Measurements from ENCODE around the gene C2CD2.

Gene C2CD2

DNA sequence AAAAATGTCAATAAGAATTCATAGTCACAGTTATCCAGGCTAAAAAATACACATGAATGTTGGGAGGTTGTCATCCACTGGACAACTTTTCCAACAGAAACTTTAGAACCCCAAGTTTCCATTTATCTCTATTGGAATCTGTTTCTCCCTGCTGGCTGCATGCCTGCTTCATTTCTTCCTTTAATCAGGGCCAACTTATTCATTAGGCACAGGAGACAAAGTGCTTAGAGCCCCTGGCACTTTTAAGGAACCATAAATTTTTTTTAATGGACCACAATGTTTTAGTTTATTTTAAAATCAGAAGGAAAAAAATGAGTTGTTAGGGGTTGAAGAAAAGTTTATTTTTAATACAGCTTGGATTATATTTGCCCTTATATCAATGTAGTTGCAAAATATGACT is 26.7 kb upstream of the C2CD2 start:
- H3K4me1 Mint-ChIP-seq, result no peaks in the 10 kb centered on the region
- ATAC-seq (no peak), DNase-seq (no peak)
- H3K9me3 Mint-ChIP-seq, result peaks cover 16% of the 10 kb centered on the region
- H3K27ac Mint-ChIP-seq, result no peak overlapping the region
- H3K4me3 Mint-ChIP-seq, result no peak overlapping the region
- H3K27me3 Mint-ChIP-seq, result no peaks in the 10 kb centered on the region
- peaks cover 3% of the 10 kb centered on the region for H3K36me3 Mint-ChIP-seq (ENCODE audit: low read depth)

DNA sequence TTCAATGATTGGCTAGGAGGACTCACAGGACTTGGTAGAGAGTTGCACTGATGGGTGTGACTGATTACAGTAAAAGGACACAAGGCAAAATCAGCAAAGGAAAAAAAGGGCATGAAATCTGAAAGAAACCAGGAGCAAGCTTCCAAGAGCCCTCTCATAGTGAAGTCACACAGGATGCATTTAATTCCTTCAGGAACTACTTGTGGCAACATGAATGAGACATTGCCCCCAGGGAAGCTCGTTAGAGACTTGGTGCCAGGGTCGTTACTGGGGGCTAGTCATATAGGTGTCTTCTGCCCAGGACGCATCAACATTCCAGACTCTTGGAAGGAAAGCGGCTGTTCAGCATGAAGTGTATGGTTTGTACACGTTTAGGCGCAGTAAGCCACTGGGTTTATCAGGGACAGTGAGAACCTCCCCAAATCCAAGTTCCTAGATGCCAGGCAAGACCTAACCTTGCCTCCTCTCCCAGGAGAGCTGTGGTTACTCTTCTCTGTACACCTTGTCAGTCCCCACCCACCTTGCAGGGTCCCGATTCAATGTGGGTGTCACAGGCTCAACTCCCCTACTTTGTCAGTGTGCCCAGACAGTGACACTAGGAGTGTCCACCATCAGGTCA is 26.0 kb upstream of the C2CD2 start:
- Mint-ChIP-seq H3K27me3 (no peaks in the 10 kb centered on the region), H3K36me3 (ENCODE audit: low read depth) (peaks cover 3% of the 10 kb centered on the region), H3K4me1 (no peaks in the 10 kb centered on the region), H3K27ac (no peak overlapping the region), H3K4me3 (no peak overlapping the region), H3K9me3 (peaks cover 16% of the 10 kb centered on the region)
- ATAC-seq, result no peak
- no peak for DNase-seq

DNA sequence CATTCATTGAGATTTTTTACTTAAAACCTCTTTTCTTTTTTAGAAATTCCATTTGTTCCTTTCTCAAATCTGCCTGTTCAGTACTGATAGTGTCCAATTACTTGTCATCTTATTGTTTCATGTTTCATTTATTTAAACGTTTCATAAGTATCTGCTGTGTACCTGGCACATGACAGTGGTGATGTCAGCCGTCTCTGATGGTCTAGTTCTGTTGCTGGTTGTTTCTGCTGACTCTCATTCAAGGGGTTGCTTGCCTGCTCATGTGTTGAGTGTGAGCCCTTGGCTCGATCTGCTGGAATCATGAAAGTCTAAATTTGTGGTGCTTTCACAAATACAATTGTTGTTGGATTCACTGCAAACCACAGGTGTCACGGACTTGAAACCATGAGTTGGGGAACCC is 25.5 kb upstream of the C2CD2 start:
- Mint-ChIP-seq H3K36me3 (ENCODE audit: low read depth) (peaks cover 3% of the 10 kb centered on the region), H3K4me1 (peaks cover 4% of the 10 kb centered on the region), H3K9me3 (peaks cover 16% of the 10 kb centered on the region), H3K27me3 (no peaks in the 10 kb centered on the region), H3K4me3 (no peak overlapping the region), H3K27ac (no peak overlapping the region)
- no peak for ATAC-seq
- no peak for DNase-seq

DNA sequence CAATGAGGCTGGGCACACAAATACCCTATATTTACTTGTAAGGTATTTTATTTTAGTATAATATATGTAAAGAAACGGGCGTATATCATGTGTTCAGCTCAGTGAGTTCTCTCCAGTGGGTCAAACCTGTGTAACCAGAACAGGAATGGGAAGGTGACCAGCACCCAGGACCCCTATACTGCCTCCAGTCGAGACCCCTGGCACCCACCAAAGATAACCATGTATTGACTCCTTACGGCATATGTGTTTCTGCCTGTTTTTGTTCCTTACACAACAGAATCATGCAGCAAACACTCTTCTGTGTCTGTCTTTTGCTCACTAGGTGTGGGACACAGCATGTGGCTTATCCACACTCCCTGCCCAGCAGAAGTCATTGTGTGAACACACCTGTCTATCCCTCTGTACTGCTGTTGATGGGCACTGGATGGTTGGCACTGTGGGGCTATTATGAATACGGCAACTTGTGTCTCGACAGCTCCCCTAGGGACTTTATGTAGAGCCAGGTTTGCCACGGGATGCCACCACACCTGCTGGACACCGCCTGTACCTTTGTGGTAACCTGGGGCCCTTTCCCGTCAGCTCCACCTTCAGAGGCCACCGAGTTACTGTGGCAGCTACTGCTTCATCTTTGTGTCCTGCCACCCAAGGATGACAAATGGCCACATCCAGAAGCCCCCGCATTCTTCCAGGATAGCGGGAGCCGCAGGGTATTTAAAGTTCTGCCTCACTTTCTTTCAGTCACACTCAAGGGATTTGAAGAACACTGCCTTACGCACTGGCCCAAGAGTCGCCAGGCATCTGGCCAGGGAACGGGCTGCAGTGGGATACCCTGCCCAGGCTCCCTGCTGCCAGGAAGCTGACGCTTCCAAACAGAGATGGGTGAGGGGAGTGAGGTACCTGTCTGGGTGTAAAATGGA is 23.5 kb upstream of the C2CD2 start:
- ATAC-seq (no peak), DNase-seq (no peak)
- no peak overlapping the region for H3K4me3 Mint-ChIP-seq
- peaks cover 12% of the 10 kb centered on the region for H3K4me1 Mint-ChIP-seq
- H3K27me3 Mint-ChIP-seq, result no peaks in the 10 kb centered on the region
- no peaks in the 10 kb centered on the region for H3K36me3 Mint-ChIP-seq (ENCODE audit: low read depth)
- no peak overlapping the region for H3K27ac Mint-ChIP-seq
- H3K9me3 Mint-ChIP-seq, result peaks cover 13% of the 10 kb centered on the region

DNA sequence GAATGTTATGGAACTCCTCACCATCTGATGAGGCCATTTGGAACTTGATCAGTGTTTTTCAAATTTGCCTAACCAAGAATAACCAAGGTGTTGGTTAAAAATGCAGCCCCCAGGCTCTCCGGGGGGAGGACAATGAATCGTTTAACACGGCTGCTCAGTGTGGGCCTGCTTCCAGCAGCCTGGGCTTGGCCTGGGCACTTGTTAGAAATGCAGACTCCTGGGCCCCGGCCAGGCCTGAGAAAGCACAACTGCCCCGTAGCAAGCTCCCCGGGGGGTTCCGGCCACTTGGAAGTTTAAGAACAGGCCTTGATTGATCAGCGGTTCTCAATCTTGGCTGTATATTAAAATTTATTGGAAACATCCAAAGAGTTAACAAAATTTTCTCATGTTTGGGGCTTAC is 22.8 kb upstream of the C2CD2 start:
- DNase-seq (no peak), ATAC-seq (no peak)
- peaks cover 12% of the 10 kb centered on the region for H3K4me1 Mint-ChIP-seq
- no peak overlapping the region for H3K27ac Mint-ChIP-seq
- H3K36me3 Mint-ChIP-seq (ENCODE audit: low read depth), result no peaks in the 10 kb centered on the region
- H3K27me3 Mint-ChIP-seq, result no peaks in the 10 kb centered on the region
- H3K4me3 Mint-ChIP-seq, result no peak overlapping the region
- peaks cover 8% of the 10 kb centered on the region for H3K9me3 Mint-ChIP-seq

DNA sequence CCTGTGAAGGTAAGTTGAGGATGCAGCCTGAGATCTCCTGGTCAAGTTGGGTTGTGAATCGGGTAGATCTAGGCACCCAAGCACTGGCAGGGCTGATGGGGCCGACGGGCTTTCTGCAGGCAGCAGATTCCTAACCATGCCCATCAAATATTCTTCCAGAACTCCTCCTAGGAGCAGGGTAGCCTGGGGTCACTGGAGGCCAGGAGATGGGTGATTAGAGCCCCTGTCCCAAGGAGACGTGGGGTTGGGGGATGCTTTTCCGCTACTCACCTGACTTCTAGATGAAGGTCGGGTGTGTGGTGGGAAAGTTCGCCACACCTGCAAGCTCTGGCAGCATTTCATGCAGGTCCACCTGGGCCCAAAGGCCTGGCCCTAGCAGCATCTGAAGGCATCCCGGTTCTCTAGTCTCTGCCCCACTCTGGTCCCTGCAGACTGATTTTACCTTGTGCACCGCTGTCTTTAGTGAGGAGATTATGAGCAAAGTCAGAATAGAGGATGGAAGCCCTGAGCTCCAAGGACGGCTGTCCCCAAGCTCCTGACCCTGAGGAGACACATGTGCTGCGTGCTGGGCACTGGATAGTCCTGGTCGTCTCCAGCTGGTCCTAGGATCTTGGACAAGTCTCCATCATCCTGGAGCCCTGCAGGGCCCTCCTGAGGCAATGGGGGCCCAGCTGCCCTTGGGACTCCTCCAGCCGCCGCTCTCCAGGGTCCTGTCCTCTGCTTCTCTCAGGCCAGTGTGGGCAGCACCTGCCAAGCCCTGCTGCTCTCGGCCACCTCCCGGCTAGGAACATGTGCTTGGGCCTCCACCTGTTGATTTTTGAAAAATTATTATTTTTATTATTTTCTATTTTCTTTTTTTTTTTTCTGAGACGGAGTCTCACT is 21.8 kb upstream of the C2CD2 start:
- DNase-seq, result no peak
- no peak overlapping the region for H3K4me3 Mint-ChIP-seq
- H3K36me3 Mint-ChIP-seq (ENCODE audit: low read depth), result no peaks in the 10 kb centered on the region
- no peaks in the 10 kb centered on the region for H3K27me3 Mint-ChIP-seq
- H3K9me3 Mint-ChIP-seq, result peaks cover 8% of the 10 kb centered on the region
- no peak for ATAC-seq
- no peak overlapping the region for H3K27ac Mint-ChIP-seq
- H3K4me1 Mint-ChIP-seq, result peaks cover 12% of the 10 kb centered on the region

DNA sequence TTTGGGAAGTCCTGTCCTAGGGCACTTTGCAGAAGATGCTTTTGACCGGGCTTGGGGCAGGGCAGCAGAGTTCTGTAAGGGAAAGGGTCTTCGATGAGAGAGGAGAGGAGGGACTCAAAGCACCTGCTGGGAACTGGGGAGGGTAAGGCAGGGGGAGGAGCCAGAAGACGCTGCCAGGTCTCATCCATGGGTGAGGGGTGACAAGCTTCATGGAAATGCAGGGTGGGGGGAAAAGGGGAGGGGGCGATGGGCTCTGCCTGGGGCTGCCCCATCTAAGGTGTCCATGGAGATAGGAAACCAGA is 20.9 kb upstream of the C2CD2 start:
- no peaks in the 10 kb centered on the region for H3K36me3 Mint-ChIP-seq (ENCODE audit: low read depth)
- H3K27ac Mint-ChIP-seq, result no peak overlapping the region

DNA sequence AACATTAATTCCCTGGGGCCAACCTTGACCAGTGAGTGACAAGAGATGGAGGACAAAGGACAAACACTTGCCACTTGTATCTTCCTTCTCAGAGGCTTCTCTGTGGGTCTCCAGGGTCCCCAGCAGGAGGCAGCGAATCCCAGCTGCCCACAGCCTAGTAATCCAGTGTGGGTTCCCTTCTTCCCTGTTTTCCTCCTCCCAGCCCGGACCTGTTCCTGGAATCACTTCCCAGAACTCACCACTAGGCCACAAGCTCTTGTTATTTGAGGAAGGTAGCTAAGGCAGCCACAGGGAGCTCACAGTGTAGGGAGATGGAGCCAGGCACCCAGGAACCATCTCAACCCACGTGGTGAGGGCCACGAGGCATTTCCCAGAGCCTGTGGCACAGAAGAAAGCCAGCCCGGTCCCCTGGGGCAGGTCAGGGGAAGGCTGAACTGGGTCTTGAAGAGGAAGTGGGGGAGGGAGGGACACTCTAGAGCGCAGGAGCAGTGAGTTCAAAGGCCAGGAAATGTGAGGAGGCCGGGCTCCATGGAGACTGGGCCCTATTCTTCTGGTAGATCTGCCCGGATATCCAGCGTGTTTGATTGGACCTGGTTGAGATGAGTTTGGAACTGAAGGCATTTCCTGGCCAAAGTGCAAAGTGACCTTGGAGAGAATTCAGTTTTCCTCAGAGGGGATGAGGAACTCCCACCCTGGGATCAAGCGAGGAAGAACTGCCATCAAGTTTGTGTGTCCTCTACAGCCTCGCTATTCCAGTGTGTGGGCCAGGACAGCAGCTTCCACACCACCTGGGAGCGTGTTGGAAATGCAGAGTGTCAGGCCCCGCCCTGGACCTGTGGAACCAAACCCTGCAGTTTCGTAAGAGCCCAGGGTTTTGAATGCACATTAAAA is 20.3 kb upstream of the C2CD2 start:
- no peak for DNase-seq

More for the DNA sequence above, 20.9 kb upstream of the C2CD2 start:
- no peak for ATAC-seq
- Mint-ChIP-seq H3K9me3 (peaks cover 8% of the 10 kb centered on the region), H3K4me3 (no peak overlapping the region), H3K27me3 (no peaks in the 10 kb centered on the region), H3K4me1 (peaks cover 12% of the 10 kb centered on the region)
- no peak for DNase-seq

DNA sequence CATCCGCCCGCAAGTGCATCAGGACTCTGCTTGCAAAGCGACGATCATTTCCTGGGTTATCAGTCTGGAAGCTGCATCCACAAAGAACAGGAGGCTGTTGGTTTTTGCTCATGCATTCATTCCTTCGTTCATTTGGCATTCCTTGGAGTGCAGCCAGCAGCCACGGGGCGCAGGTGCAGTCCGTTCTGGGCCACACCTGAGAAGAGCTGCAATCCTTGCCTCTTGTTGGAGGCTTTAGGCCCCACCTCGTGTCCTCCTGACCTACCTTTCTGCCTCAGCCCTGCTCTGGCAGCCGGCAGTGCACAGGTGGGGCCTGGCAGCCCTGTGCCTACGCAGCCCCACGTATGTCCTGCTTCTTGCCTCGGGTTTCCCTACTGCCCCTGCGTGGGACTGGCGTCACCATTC is 19.6 kb upstream of the C2CD2 start:
- Mint-ChIP-seq H3K27ac (no peak overlapping the region), H3K4me1 (peaks cover 12% of the 10 kb centered on the region), H3K27me3 (no peaks in the 10 kb centered on the region), H3K36me3 (ENCODE audit: low read depth) (no peaks in the 10 kb centered on the region), H3K9me3 (no peaks in the 10 kb centered on the region), H3K4me3 (no peak overlapping the region)
- DNase-seq, result no peak
- ATAC-seq, result no peak

More for the DNA sequence above, 20.3 kb upstream of the C2CD2 start:
- no peak for ATAC-seq
- Mint-ChIP-seq H3K27ac (peak overlapping the region; percentile 42), H3K9me3 (peaks cover 2% of the 10 kb centered on the region), H3K27me3 (no peaks in the 10 kb centered on the region), H3K4me1 (peaks cover 12% of the 10 kb centered on the region), H3K4me3 (no peak overlapping the region), H3K36me3 (ENCODE audit: low read depth) (no peaks in the 10 kb centered on the region)

DNA sequence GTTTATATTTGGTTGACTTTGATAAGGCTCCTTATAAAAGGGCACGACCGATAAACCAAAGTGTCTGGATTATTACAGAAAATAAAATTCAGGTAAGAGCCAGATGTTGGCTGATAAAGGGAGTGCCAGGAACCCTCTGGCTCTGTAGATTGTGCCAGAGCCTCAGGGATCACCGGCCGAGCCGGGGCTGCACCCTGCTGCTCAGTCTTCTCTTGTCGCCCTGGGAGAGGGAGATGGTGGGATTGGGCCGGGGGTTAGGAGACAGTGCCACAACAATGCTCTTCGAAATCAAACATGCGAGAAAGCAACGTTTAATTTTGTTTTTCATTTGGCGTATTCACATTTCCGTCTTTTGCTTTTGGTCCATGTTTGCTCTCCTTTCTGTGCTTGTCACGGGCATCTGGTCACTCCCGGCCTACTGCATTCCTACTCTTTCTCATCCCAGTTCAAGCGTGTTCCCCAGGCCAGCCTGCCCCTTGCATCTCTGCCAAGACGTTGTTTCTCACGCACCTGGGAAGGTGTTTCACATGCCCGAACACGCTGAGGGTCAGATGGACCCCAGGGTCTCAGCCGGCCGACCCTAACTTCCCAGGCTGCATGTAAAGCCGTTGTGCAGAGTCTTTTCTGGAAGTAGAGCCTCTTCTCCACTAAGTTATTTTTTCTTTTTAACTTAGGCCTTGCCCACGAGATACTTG is 18.8 kb upstream of the C2CD2 start:
- no peak overlapping the region for H3K27ac Mint-ChIP-seq
- no peak for ATAC-seq
- no peak for DNase-seq
- H3K4me3 Mint-ChIP-seq, result no peak overlapping the region
- H3K9me3 Mint-ChIP-seq, result no peaks in the 10 kb centered on the region
- H3K27me3 Mint-ChIP-seq, result no peaks in the 10 kb centered on the region
- H3K36me3 Mint-ChIP-seq (ENCODE audit: low read depth), result no peaks in the 10 kb centered on the region
- H3K4me1 Mint-ChIP-seq, result peaks cover 12% of the 10 kb centered on the region

DNA sequence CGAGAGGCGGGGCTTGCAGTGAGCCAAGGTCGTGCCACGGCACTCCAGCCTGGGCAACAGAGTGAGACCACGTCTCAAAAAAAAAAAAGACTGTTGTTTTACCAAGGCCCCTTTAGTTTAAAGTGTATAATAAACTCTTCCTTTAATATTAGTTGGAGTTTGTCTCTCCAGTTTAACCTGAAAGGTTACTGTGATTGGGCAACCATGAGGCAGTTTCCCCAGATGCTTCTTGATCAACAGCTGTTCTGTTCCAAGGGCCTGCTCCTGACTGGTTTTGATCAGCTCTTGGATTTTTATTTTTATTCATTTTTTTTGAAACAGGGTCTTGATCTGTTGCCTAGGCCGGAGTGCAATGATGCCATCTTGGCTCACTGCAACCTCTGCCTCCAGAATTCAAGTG is 18.1 kb upstream of the C2CD2 start:
- H3K4me1 Mint-ChIP-seq, result peaks cover 12% of the 10 kb centered on the region

DNA sequence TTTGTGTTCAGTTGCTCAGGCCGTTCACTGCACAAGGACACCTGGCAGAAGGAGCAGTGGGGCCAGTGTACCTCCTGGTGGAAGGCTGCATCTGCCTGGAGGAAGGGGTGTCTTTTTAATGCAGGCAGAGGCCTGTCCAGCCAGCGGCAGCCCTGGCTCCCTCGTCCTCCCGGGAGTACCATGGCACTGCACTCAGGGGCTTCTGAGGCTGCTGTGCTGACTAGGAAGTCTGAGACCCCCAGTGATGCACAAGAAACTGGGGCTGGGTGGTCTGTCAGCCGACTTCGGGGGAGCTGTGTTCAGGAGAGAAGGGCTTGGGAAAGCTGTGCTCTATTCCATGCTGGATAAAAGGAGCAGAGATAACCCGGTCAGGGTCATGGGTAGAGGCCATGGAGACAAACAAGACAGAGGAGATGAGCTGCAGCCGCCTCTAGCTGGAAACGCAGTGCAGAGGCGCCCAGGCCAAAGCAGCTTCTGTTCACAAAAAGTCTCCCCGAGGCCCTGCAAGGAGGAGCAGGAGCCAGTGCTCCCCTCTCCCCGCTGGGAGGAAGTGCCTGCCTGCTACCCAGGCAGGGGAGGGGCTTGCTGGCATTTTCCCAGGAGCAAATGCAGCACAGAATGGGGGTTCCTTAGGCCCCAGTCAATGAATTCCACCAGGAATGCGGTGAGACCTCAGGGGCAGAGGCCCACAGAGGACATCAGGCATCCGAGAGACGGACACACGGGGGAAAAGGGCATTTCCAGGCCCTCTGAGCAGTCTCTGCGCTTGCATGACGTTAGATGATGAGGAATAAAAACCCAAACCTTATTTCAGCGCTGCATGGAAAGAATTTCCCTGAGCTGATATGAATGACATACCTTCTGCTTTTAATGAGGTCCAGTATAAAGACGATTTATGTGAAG is 17.2 kb upstream of the C2CD2 start:
- ATAC-seq, result no peak
- H3K4me3 Mint-ChIP-seq, result no peak overlapping the region
- H3K36me3 Mint-ChIP-seq (ENCODE audit: low read depth), result no peaks in the 10 kb centered on the region
- no peaks in the 10 kb centered on the region for H3K9me3 Mint-ChIP-seq
- H3K27ac Mint-ChIP-seq, result no peak overlapping the region
- peaks cover 12% of the 10 kb centered on the region for H3K4me1 Mint-ChIP-seq
- H3K27me3 Mint-ChIP-seq, result no peaks in the 10 kb centered on the region
- DNase-seq, result no peak

More for the DNA sequence above, 18.1 kb upstream of the C2CD2 start:
- Mint-ChIP-seq H3K27ac (no peak overlapping the region), H3K36me3 (ENCODE audit: low read depth) (no peaks in the 10 kb centered on the region), H3K9me3 (no peaks in the 10 kb centered on the region), H3K27me3 (no peaks in the 10 kb centered on the region), H3K4me3 (no peak overlapping the region)
- ATAC-seq, result no peak
- DNase-seq, result no peak

DNA sequence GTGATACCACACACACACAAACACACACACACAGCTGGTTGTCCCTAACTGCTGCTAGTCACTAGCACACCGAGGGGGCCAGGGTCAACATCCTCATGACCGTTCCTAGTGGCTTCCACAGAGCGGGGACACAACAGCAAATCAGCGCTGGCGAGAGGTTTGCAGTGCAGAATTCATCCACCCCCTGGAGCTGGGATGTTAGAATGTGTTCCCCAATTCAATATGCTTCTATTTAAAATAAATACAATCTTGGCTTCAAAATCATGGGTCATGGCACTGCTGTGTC is 16.2 kb upstream of the C2CD2 start:
- Mint-ChIP-seq H3K9me3 (no peaks in the 10 kb centered on the region), H3K27me3 (peaks cover 2% of the 10 kb centered on the region), H3K4me1 (peaks cover 12% of the 10 kb centered on the region), H3K27ac (no peak overlapping the region), H3K4me3 (no peak overlapping the region), H3K36me3 (ENCODE audit: low read depth) (no peaks in the 10 kb centered on the region)
- ATAC-seq (no peak), DNase-seq (no peak)

Measured in activated naive CD8-positive, alpha-beta T cell treated with anti-CD3 and anti-CD28 coated beads, Interleukin-2, amount 50 U/mL, for 24 hours (primary cell).